Stimulated activated CD4-positive, alpha-beta T cell treated with anti-CD3 and anti-CD28 coated beads, Interleukin-12 subunit alpha, Interleukin-12 subunit beta, amount 100 ng/mL, for 24 hours (primary cell): Measurements from ENCODE around the gene CREB3L1.
"Not testable (repeated sequence)": the region's sequence is repeated elsewhere in the genome, so short reads cannot be mapped to it uniquely, and the experiment has no call there.

ENCODE experiments used
- DNase-seq, 2 experiments: peaks; one replicate each; pipeline ENCODE4 v3.0.0-alpha.2; 2020; ENCODE audit warnings: low read depth in 2 of 2

CREB3L1 gene

DNA sequence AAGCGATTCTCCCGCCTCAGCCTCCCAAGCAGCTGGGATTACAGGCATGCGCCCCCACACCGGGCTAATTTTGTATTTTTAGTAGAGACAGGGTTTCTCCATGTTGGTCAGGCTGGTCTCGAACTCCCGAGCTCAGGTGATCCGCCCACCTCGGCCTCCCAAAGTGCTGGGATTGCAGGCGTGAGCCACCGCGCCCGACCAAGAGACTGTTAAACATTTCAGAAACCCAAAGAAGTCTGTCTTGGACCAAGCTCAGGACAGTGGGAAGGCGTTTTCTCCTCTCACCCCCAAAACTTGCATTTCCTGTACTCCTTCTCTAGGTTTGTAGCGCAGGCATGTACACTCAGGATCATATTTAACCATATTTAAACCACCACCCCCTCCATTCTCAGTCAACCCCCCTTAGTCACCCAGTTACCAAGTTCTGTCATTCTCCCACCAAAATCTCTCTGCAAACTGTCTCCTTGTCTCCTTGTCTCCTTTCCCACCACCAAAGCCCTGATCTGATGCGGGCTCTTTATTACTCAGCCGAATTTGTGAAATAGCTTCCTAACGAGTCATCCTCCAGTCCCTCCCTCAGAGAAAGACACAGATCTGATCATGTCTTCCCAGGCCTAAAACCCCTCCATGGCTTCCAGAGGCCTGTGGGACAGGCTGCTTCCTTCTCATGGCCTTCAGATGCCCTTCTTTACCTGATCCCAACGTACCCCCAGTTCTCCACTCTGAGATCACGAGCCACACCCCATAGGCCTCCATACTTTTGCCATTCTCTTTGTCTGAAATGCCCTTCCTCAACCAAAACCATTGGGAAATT, 29.0 kb upstream of the CREB3L1 start:
- no peak for DNase-seq

- DNase-seq: no peak
Measured at GRCh38 chr11:46249103-46249937, 28.1 kb upstream of the CREB3L1 start.

DNA sequence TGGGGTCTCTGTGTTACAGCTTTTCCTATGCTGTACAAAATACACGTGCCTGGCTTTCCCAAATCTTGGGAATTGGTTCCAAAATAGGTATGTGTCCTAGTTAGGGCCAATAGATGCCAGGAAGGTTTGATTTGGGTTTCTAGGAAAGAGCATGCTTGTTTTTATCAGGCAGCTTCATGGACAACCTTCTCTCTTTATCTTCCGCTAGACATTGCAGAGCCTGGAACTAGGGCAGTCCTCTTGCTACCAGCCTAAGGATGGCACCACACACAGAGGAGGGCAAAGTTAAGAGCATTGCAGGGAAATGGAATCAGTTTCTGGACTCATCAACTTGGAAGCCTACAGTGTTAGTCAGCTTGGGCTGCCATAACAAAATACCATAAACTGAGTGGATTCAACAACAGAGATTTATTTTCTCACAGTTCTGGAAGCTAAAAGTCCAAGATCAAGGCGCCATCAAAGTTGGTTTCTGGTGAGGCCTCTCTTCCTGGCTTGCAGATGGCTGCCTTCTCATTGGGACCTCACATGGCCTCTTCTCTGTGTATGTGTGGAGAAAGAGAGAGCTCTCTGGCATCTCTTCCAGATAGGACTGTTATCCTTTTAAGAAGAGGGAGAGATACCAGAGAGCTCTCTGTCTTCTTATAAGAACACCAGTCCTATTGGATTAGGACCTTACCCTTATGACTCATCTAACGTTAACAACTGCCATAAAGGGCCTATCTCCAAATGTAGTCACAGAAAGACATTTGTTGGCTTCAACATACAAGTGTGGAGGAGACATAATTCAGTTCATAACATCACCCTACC, 27.3 kb upstream of the CREB3L1 start:
- DNase-seq: no peak

DNA sequence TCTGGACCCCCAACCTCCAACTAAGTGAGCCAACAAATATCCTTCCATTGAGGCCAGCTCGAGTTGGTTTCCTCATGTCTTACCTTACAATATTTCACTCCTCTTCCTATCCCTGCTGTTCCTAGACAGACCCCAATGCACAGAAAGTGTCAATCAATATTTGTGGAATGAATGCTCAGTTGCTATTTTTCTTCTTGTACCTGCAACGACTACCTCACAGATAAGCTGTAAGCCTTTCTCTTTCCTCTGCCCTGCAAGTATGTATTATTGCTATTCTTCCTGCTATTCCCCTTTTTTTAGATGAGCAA, 26.8 kb upstream of the CREB3L1 start:
- no peak for DNase-seq

- no peak for DNase-seq
Measured at GRCh38 chr11:46251954-46252353, 25.5 kb upstream of the CREB3L1 start.

- DNase-seq: no peak
Measured at GRCh38 chr11:46252373-46252914, 25.0 kb upstream of the CREB3L1 start.

DNA sequence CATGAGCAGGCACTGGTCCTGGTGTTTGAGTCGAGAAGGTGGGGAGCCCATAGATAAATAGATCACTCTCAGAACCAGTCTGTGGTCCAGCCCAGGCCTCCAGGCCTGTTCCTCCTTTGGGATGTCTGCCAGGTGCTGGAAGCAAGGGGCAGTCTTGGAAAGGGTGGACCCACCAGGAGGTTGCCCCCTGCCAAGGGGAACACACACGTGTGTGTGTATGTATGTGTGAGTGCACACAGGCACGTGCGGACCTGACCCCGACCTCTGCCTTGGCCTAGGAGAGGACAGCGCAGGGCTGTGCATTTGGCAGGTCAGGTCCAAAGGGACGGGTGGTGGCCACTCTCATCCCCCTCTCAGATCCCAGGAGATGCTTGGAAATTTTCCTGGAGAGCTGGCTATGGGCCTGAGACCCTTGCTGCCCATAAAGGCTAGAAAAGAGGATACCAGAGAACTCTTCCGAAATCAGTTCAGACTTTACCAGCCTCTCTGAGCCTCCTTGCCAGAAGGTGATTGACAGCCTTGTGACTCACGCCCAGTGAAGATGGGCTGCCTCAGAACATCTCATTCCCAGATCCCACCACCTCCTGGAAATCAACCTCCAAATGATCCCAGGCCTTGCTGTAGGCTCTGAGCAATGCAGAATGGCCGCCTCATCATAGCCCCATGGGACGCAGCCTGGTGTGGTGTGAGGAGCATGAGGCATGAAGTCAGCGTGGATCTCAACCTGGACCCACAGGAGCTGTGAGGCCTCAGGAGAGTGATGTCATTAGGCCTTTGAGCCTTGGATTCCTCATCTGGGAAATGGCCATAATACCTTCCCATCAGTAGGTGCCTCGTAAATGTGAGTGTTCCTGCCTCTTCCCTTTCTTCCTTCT, 24.0 kb upstream of the CREB3L1 start:
- no peak for DNase-seq

GRCh38 chr11:46254133-46254491, 23.4 kb upstream of the CREB3L1 start:
- no peak for DNase-seq

DNA sequence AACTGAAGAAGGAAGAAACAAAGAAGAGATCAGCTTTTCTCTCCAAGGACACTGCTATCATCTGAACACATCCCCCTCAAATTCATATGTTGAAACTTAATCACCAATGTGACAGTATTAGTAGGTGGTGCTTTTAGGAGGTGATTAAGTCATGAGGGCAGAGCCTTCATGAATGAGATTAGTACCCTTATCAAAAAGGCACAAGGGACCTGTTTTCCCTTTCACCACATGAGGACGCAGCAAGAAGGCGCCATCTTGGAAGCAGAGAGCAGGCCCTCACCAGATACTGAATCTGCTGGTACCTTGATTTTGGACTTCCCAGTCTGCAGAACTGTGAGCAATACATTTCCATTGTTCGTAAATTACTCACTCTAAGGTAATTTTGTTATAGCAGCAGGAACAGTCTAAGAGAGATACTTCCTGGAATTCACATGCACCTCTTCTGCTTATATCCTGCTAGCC, 20.9 kb upstream of the CREB3L1 start:
- DNase-seq: no peak

- not testable (repeated sequence) for DNase-seq
Measured at GRCh38 chr11:46259347-46259746, 18.1 kb upstream of the CREB3L1 start.

- DNase-seq: no peak
Measured at GRCh38 chr11:46259971-46260560, 17.4 kb upstream of the CREB3L1 start.

DNA sequence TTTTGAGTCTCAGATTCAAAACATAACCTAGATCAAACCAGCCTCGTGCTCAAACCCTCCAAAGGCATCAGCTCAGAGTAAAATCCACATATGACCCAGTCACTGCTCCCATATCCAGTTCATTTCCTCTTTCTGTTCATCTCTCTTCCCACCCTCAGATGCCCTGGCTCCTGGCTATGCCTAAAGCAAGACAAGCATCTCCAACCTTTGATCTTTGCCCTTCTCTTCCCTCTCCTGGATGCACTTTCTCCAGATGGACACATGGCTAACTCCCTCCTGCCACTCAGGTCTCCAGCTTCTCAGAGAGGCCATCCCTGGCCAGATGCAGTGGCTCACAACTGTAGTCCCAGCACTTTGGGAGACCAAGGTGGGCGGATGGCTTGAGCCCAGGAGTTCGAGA, 14.3 kb upstream of the CREB3L1 start:
- DNase-seq: no peak

GRCh38 chr11:46264030-46264429, 13.4 kb upstream of the CREB3L1 start:
- DNase-seq: no peak

- DNase-seq: no peak
Measured at GRCh38 chr11:46264976-46265375, 12.5 kb upstream of the CREB3L1 start.

GRCh38 chr11:46265764-46266163, 11.7 kb upstream of the CREB3L1 start:
- no peak for DNase-seq

DNA sequence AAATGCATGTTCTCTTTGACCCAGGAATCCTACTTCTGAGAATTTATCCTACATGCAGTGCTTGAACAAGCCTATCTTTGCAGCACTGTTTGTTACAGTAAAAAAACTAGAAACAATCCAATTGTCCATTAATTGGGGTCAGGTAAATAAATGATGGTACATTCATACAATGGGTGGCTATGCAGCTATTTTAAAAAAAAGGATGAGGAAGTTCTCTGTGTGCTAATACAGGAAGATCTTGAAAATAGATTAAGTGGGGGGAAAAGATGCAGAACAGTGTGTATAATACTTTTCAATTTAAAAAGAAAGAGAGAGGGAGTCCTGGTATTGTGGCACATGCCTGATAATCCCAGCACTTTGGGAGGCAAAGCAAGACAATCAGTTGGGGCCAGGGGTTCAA, 9.5 kb upstream of the CREB3L1 start:
- DNase-seq: no peak

- no peak for DNase-seq
Measured at GRCh38 chr11:46270684-46271083, 6.8 kb upstream of the CREB3L1 start.

DNA sequence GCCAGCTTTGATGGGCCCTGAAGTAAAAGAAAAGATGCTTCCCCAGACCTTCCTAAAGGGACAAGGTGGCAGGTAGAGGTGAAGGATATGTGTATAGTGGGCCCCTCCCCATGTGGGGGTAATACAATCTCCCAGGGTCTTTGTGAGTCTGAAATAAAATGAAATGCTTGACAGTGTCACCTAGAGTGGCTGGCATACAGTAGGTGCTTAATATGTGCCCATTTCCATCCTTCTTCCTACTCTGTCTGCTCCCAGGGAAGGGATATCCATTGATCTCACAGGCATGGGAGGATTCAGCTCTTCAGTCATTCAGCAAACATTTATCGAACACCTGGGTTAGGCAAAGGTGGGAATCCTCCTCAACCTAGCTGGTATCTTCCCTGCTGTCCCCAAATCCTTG, 6.1 kb upstream of the CREB3L1 start:
- DNase-seq: no peak

- no peak for DNase-seq
Measured at GRCh38 chr11:46271875-46272815, 5.3 kb upstream of the CREB3L1 start.
